Neural cell (in vitro differentiated cells): ENCODE measurements around the gene KCNJ10.

ENCODE experiments used
- CTCF ChIP-seq: fragments of 450-650 bp; IDR thresholded peaks from 2 replicates; pipeline ENCODE4 v1.5.1; 2014; ENCODE audit warnings: antibody characterized with exemption, mild to moderate bottlenecking, moderate library complexity; ENCODE audit not compliant: poor library complexity, severe bottlenecking
- EP300 ChIP-seq: fragments of 450-650 bp; conservative IDR thresholded peaks from 2 replicates; pipeline ENCODE4 v1.6.1; 2014; ENCODE audit warnings: antibody characterized with exemption, mild to moderate bottlenecking, moderate library complexity; ENCODE audit not compliant: poor library complexity, severe bottlenecking
- EZH2 ChIP-seq: fragments of 200-600, 300-800 bp; shearing (Covaris generic), sonication (generic); IDR thresholded peaks from 2 replicates; pipeline ENCODE4 v1.6.1; 2014; ENCODE audit warnings: antibody characterized with exemption, low read length, borderline replicate concordance, mild to moderate bottlenecking; ENCODE audit not compliant: insufficient read depth, poor library complexity, severe bottlenecking
- REST ChIP-seq: IDR thresholded peaks from 2 replicates; pipeline ENCODE4 v1.6.1; 2012; ENCODE audit warnings: borderline replicate concordance

- TF ChIP-seq CTCF (no peak), REST (no peak), EP300 (no peak), EZH2 (no peak)
Observed at GRCh38 chr1:160052936-160053335, 17.0 kb downstream of the KCNJ10 start.
